ENCODE results near the gene NFE2L3. TPM values are rescaled to one million over a fixed set of nuclear protein-coding genes. Genes with fewer than 3 reads are reported as not detected.
"Not testable (repeated sequence)": the region's sequence is repeated elsewhere in the genome, so short reads cannot be mapped to it uniquely, and the experiment has no call there.

NFE2L3 gene, protein sequence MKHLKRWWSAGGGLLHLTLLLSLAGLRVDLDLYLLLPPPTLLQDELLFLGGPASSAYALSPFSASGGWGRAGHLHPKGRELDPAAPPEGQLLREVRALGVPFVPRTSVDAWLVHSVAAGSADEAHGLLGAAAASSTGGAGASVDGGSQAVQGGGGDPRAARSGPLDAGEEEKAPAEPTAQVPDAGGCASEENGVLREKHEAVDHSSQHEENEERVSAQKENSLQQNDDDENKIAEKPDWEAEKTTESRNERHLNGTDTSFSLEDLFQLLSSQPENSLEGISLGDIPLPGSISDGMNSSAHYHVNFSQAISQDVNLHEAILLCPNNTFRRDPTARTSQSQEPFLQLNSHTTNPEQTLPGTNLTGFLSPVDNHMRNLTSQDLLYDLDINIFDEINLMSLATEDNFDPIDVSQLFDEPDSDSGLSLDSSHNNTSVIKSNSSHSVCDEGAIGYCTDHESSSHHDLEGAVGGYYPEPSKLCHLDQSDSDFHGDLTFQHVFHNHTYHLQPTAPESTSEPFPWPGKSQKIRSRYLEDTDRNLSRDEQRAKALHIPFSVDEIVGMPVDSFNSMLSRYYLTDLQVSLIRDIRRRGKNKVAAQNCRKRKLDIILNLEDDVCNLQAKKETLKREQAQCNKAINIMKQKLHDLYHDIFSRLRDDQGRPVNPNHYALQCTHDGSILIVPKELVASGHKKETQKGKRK
- polyA plus RNA-seq (2012; ENCODE audit: low read depth, missing spikeins): 7.2 TPM

DNA sequence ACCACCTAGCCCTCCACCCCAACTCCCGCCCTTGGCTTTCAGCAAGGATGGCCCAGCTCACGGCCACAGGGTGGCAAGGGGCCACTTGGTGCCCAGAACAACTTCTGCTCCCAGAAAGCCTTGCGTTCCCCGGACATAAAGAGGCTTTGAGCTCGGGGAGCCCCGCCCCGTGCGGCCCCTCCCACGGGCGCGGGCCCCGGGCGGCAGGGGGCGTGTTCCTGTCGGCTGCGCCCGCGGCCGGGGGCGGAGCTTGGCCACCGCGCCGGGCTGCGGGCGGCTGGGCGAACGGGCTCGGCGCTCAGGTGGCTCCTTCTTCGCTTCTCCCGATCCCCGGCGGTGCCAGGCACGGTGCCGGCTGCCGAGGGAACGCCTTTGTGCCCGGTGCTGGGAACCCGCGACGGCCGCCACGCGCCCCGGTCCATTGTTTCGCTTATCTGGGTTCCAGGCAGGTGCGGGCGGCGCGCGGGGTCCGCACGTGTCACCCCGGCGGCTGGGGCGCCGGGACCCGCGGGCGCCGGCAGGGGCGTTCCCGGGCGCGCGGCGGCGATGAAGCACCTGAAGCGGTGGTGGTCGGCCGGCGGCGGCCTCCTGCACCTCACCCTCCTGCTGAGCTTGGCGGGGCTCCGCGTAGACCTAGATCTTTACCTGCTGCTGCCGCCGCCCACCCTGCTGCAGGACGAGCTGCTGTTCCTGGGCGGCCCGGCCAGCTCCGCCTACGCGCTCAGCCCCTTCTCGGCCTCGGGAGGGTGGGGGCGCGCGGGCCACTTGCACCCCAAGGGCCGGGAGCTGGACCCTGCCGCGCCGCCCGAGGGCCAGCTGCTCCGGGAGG lies at the start of gene NFE2L3:
NFE2L3 (plus strand) TSS at position 246 of the 829 bp plus-strand sequence; CDS start at position 547, 301 bp downstream.
- TF ChIP-seq POLR2AphosphoS5 (IDR thresholded peaks at IDR 0.05; ENCODE audit: low read depth, low read length) (no peak; the same call in 1 of the 2 replicates), POU2F2 (IDR thresholded peaks at IDR 0.05; ENCODE audit: low read depth, low read length) (no peak), POLR2A (IDR thresholded peaks at IDR 0.05; ENCODE audit: low read depth, low read length) (peak; percentile 38; the same call in 1 of the 2 replicates), TAF1 (IDR thresholded peaks at IDR 0.05; ENCODE audit: low read depth, low read length) (no peak), PAX5 (IDR thresholded peaks at IDR 0.05; ENCODE audit: insufficient read depth, low read length, severe bottlenecking) (peak; percentile 29)
- FAIRE-seq (peak; percentile 91), DNase-seq (ENCODE audit: insufficient read length, low spot score) (peak; percentile 79)

DNA sequence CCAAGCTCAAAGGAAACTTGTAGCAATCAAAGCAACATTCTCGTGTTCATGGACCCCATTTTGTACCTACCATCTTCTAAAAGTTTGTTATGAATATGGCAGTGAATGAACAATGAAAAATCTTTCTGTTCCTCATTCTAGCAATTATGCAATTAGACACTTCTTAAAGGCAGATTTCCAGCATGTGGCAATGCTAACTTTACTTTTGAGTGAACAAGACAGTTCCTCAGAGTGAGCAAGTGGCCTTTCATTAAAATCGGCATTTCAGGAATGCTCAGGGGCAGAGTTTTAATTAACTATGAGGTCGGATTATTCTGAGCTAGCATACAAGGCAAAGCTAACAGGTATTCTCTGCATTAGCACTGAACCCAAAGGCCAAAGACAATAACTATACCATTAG lies 48.4 kb upstream of the NFE2L3 start:
- DNase-seq (ENCODE audit: insufficient read length, low spot score) (no peak), FAIRE-seq (peak; percentile 77)
- peak; percentile 74 for TF ChIP-seq SPI1 (IDR thresholded peaks at IDR 0.05; ENCODE audit: low read depth, low read length)
- TF ChIP-seq TAF1 (IDR thresholded peaks at IDR 0.05; ENCODE audit: low read depth, low read length): no peak

DNA sequence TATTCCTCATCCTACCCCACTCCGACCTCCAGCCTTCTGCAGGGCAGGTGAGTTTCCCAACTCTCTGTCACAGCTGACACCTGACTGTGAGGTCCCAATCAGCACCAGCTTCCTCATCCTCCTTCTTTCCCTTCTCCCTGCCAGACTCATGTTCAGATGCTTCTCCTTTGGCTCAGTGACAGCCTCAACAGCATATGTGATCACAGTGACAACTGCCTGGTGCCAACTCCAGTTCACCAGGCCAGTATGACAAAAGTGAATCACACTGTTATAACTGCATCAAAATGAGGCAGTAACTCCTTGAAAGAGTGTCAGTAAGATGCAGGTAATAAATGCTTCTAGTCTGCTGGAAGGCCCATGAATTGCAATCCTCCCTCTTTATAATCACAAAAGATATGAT lies 46.8 kb upstream of the NFE2L3 start:
- peak; percentile 56 for FAIRE-seq
- TF ChIP-seq PAX5 (IDR thresholded peaks at IDR 0.05; ENCODE audit: insufficient read depth, low read length, severe bottlenecking): no peak
- no peak for DNase-seq (ENCODE audit: insufficient read length, low spot score)

DNA sequence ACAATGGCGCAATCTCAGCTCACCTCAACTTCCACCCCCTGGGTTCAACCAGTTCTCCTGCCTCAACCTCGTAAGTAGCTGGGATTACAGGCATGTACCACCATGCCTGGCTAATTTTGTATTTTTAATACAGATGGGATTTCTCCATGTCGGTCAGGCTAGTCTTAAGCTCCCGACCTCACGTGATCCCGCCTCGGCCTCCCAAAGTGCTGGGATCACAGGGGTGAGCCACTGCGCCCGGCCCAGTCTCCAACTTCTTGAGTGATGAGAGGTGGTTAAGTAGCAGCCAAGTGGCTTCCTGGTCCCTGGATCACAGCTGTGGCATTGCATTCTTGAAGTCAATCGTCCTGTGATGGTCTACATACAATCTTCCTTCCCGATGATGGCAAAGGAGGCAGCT lies 46.1 kb upstream of the NFE2L3 start:
- DNase-seq (ENCODE audit: insufficient read length, low spot score): no peak
- FAIRE-seq: no peak
- no peak for TF ChIP-seq PAX5 (IDR thresholded peaks at IDR 0.05; ENCODE audit: insufficient read depth, low read length, severe bottlenecking)
- no peak for TF ChIP-seq POLR2AphosphoS5 (IDR thresholded peaks at IDR 0.05; ENCODE audit: low read depth, low read length)
- TF ChIP-seq TAF1 (IDR thresholded peaks at IDR 0.05; ENCODE audit: low read depth, low read length): no peak
- TF ChIP-seq SPI1 (IDR thresholded peaks at IDR 0.05; ENCODE audit: low read depth, low read length): no peak

DNA sequence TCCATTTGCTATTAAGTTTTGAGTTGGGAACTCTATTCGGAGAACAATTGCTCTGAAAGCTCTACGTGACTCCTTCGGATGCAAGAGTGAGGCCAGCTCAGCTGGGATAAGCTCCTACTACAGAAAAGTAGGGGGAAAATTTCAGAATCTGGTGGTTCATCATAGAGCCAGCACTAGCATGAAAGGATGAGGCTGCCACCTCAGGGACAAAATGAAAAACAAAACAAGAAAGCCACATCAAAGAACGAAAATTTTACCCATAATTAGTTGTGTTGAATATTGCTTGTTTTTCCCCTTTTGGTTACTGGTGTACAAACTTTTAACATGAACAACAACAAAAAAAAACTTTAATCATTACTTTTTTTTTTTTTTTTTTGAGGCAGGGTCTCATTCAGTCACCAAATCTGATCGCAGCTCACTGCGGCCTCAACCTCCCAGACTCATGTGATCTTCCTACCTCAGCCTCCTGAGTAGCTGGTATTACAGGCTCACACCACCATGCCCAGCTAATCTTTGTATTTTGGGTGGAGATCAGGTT lies 39.7 kb upstream of the NFE2L3 start:
- FAIRE-seq (no peak), DNase-seq (ENCODE audit: insufficient read length, low spot score) (no peak)
- TF ChIP-seq POLR2AphosphoS5 (IDR thresholded peaks at IDR 0.05; ENCODE audit: low read depth, low read length) (no peak), POU2F2 (IDR thresholded peaks at IDR 0.05; ENCODE audit: low read depth, low read length) (no peak), PAX5 (IDR thresholded peaks at IDR 0.05; ENCODE audit: insufficient read depth, low read length, severe bottlenecking) (no peak), POLR2A (IDR thresholded peaks at IDR 0.05; ENCODE audit: low read depth, low read length) (no peak), TAF1 (IDR thresholded peaks at IDR 0.05; ENCODE audit: low read depth, low read length) (no peak), SPI1 (IDR thresholded peaks at IDR 0.05; ENCODE audit: low read depth, low read length) (no peak)

DNA sequence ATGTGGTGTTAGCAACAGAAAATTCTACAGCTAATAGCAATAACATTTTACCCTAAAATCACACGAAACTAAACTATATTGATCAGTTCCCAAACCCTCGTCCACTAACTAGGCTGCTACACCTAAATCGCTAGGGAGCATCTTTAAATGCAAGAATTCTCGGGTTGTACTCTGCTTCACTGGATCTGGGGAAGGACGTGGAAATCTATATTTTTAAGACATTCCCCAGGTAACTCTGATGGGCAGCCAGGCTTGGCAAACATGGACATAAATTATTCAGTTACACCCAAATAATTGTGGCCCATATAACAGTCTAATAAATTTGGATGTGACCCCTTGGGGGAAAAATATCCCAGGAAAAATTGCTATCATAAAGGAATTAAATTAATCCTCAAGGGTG lies 36.3 kb upstream of the NFE2L3 start:
- DNase-seq (ENCODE audit: insufficient read length, low spot score) (no peak), FAIRE-seq (no peak)
- TF ChIP-seq SPI1 (IDR thresholded peaks at IDR 0.05; ENCODE audit: low read depth, low read length) (no peak), POLR2A (IDR thresholded peaks at IDR 0.05; ENCODE audit: low read depth, low read length) (no peak), POLR2AphosphoS5 (IDR thresholded peaks at IDR 0.05; ENCODE audit: low read depth, low read length) (no peak), PAX5 (IDR thresholded peaks at IDR 0.05; ENCODE audit: insufficient read depth, low read length, severe bottlenecking) (no peak), POU2F2 (IDR thresholded peaks at IDR 0.05; ENCODE audit: low read depth, low read length) (no peak), TAF1 (IDR thresholded peaks at IDR 0.05; ENCODE audit: low read depth, low read length) (no peak)

DNA sequence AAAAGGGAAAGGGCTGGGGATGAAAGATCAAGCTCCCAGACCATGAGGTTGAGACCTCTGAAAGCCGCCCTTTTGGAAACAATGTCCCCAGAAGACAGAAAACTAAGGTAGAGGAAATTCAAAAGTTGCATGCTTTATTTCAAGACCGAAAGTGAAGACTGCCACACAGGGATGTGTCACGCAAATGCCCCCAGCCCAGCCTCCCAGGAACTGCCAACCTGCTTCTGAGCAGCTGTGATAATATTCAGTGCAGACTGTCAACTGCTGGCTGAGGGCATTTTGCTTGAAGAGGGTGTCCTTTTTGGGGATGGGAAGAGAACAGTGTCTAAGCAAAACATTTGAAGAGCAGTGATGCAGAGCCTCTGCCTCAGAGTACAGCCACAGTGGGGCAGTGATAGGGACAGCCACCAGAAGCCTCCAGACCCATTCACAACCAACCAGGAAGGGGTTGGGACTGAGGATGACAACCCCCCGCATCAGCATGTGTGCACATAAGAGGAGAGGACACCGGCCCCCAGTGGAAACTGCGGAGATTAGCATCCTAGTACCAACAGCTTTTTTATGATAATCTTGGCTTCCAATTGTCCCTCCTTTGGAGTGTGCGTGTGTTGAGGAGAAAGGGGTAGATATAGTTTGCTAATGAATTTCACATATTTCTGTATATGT lies 34.7 kb upstream of the NFE2L3 start:
- DNase-seq (ENCODE audit: insufficient read length, low spot score): no peak
- FAIRE-seq: no peak

DNA sequence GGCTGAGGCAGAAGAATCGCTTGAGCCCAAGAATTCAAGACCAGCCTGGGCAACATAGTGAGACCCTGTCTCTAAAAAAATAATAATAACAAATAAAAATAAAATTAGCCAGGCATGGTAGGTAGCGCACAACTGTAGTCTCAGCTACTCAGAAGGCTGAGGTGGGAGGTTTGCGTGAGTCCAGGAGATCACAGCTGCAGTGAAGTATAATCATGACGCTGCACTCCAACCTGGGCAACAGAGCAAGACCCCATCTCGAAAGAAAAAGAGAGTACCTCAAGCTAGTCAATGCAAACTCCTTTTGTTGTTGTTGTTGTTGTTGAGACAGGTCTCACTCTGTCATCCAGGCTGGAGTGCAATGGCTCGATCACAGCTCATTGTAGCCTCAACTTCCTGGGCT lies 34.0 kb upstream of the NFE2L3 start:
- FAIRE-seq (no peak), DNase-seq (ENCODE audit: insufficient read length, low spot score) (no peak)
- no peak for TF ChIP-seq SPI1 (IDR thresholded peaks at IDR 0.05; ENCODE audit: low read depth, low read length)
- TF ChIP-seq PAX5 (IDR thresholded peaks at IDR 0.05; ENCODE audit: insufficient read depth, low read length, severe bottlenecking): no peak
- TF ChIP-seq POLR2A (IDR thresholded peaks at IDR 0.05; ENCODE audit: low read depth, low read length): no peak
- no peak for TF ChIP-seq TAF1 (IDR thresholded peaks at IDR 0.05; ENCODE audit: low read depth, low read length)
- no peak for TF ChIP-seq POLR2AphosphoS5 (IDR thresholded peaks at IDR 0.05; ENCODE audit: low read depth, low read length)
- TF ChIP-seq POU2F2 (IDR thresholded peaks at IDR 0.05; ENCODE audit: low read depth, low read length): no peak

More for the DNA sequence above, 34.7 kb upstream of the NFE2L3 start:
- TF ChIP-seq POLR2AphosphoS5 (IDR thresholded peaks at IDR 0.05; ENCODE audit: low read depth, low read length) (no peak), TAF1 (IDR thresholded peaks at IDR 0.05; ENCODE audit: low read depth, low read length) (no peak), POU2F2 (IDR thresholded peaks at IDR 0.05; ENCODE audit: low read depth, low read length) (no peak), PAX5 (IDR thresholded peaks at IDR 0.05; ENCODE audit: insufficient read depth, low read length, severe bottlenecking) (no peak), SPI1 (IDR thresholded peaks at IDR 0.05; ENCODE audit: low read depth, low read length) (no peak), POLR2A (IDR thresholded peaks at IDR 0.05; ENCODE audit: low read depth, low read length) (no peak)

DNA sequence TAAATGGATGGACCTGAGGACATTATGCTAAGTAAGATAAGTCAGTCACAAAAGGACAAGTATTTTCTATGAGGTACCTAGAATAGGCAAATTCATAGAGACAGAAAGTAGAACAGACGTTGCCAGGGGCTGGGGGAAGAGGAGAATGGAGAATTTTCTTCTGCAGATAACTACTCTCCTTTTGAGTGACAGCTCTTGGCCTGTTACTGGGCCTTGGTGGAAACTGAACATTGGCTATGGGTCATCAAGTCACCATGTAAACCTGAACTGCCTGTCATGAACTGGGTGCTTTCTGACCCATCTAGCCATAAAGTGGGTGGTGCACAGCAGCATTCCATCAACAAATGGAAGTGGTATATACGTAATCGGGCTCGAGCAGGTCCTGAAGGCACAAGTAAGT lies 29.3 kb upstream of the NFE2L3 start:
- no peak for DNase-seq (ENCODE audit: insufficient read length, low spot score)
- no peak for TF ChIP-seq POU2F2 (IDR thresholded peaks at IDR 0.05; ENCODE audit: low read depth, low read length)
- no peak for TF ChIP-seq SPI1 (IDR thresholded peaks at IDR 0.05; ENCODE audit: low read depth, low read length)
- no peak for TF ChIP-seq TAF1 (IDR thresholded peaks at IDR 0.05; ENCODE audit: low read depth, low read length)
- no peak for TF ChIP-seq POLR2AphosphoS5 (IDR thresholded peaks at IDR 0.05; ENCODE audit: low read depth, low read length)
- TF ChIP-seq PAX5 (IDR thresholded peaks at IDR 0.05; ENCODE audit: insufficient read depth, low read length, severe bottlenecking): no peak
- no peak for TF ChIP-seq POLR2A (IDR thresholded peaks at IDR 0.05; ENCODE audit: low read depth, low read length)
- FAIRE-seq: peak; percentile 69

DNA sequence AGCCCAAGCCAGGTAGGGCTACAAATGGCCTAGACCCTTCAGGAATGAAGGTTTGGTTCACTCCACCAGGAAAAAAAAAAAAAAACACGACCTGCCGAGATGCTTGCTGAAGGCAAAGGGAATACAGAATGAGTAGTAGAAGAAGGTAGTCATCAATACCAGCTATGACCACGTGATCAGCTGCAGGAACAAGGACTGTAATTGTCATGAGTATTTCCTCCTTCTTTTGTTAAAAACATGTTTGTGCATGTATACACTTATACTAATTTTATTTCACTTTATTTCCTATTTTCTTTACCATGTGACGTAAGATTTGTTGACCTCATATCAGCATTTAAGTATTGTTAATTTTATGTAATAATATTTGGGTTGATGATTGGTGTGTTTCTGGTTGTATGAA lies 27.2 kb upstream of the NFE2L3 start:
- DNase-seq (ENCODE audit: insufficient read length, low spot score); FAIRE-seq: not testable (repeated sequence)

All from GM12891 (cell line).